ENCODE data around the gene TAS1R3. TPM values are rescaled to one million over a fixed set of nuclear protein-coding genes. Genes with fewer than 3 reads are reported as not detected.

Gene TAS1R3
- total RNA-seq, 1 donor from 2014 or later, result 0.97 TPM

- no peak overlapping the region for H3K27ac Mint-ChIP-seq (ENCODE audit: unreplicated experiment)
Measured at GRCh38 chr1:1307261-1307922, 23.7 kb upstream of the TAS1R3 start.

GRCh38 chr1:1307923-1308755 is 22.9 kb upstream of the TAS1R3 start, which contains the start of the genes ACAP3 and PUSL1:
ACAP3 (minus strand) TSS chr1:1307930; CDS start chr1:1307815, 115 bp downstream.
PUSL1 (plus strand) TSS chr1:1308597; CDS start chr1:1308644, 47 bp downstream.
- Mint-ChIP-seq H3K36me3 (ENCODE audit: unreplicated experiment) (peaks cover 2% of the 10 kb centered on the region), H3K4me3 (ENCODE audit: unreplicated experiment) (peak within 1 kb of the TSS; percentile 79), H3K27ac (ENCODE audit: unreplicated experiment) (peak within 1 kb of the TSS; percentile 82), H3K27me3 (ENCODE audit: unreplicated experiment) (no peaks in the 10 kb centered on the region), H3K4me1 (ENCODE audit: unreplicated experiment) (peaks cover 35% of the 10 kb centered on the region), H3K9me3 (ENCODE audit: unreplicated experiment) (no peaks in the 10 kb centered on the region)
- DNase-seq (ENCODE audit: extremely low spot score, unreplicated experiment), result peak; percentile 96
- no peak for TF ChIP-seq CTCF (IDR thresholded peaks at IDR 0.05)

More at GRCh38 chr1:1307261-1307922, 23.7 kb upstream of the TAS1R3 start:
- H3K4me3 Mint-ChIP-seq (ENCODE audit: unreplicated experiment), result peak overlapping the region; percentile 75
- H3K9me3 Mint-ChIP-seq (ENCODE audit: unreplicated experiment), result no peaks in the 10 kb centered on the region
- DNase-seq (ENCODE audit: extremely low spot score, unreplicated experiment), result no peak
- no peak for TF ChIP-seq CTCF (IDR thresholded peaks at IDR 0.05)
- H3K36me3 Mint-ChIP-seq (ENCODE audit: unreplicated experiment), result peaks cover 2% of the 10 kb centered on the region
- H3K27me3 Mint-ChIP-seq (ENCODE audit: unreplicated experiment), result no peaks in the 10 kb centered on the region
- peaks cover 35% of the 10 kb centered on the region for H3K4me1 Mint-ChIP-seq (ENCODE audit: unreplicated experiment)

- H3K9me3 Mint-ChIP-seq (ENCODE audit: unreplicated experiment), result no peaks in the 10 kb centered on the region
- DNase-seq (ENCODE audit: extremely low spot score, unreplicated experiment), result no peak
- H3K4me3 Mint-ChIP-seq (ENCODE audit: unreplicated experiment), result peak overlapping the region; percentile 79
- H3K4me1 Mint-ChIP-seq (ENCODE audit: unreplicated experiment), result peaks cover 31% of the 10 kb centered on the region
- TF ChIP-seq CTCF (IDR thresholded peaks at IDR 0.05), result no peak
- no peaks in the 10 kb centered on the region for H3K27me3 Mint-ChIP-seq (ENCODE audit: unreplicated experiment)
- H3K27ac Mint-ChIP-seq (ENCODE audit: unreplicated experiment), result peak overlapping the region; percentile 78
- H3K36me3 Mint-ChIP-seq (ENCODE audit: unreplicated experiment), result peaks cover 8% of the 10 kb centered on the region
Measured at GRCh38 chr1:1308756-1309250, 22.3 kb upstream of the TAS1R3 start.

GRCh38 chr1:1309251-1310108 is 21.6 kb upstream of the TAS1R3 start:
- TF ChIP-seq CTCF (IDR thresholded peaks at IDR 0.05), result no peak
- H3K4me1 Mint-ChIP-seq (ENCODE audit: unreplicated experiment), result peaks cover 27% of the 10 kb centered on the region
- H3K27ac Mint-ChIP-seq (ENCODE audit: unreplicated experiment), result peak overlapping the region; percentile 23
- peaks cover 9% of the 10 kb centered on the region for H3K36me3 Mint-ChIP-seq (ENCODE audit: unreplicated experiment)
- no peak for DNase-seq (ENCODE audit: extremely low spot score, unreplicated experiment)
- peak overlapping the region; percentile 71 for H3K4me3 Mint-ChIP-seq (ENCODE audit: unreplicated experiment)
- no peaks in the 10 kb centered on the region for H3K9me3 Mint-ChIP-seq (ENCODE audit: unreplicated experiment)
- H3K27me3 Mint-ChIP-seq (ENCODE audit: unreplicated experiment), result no peaks in the 10 kb centered on the region

Measured in osteocyte (in vitro differentiated cells).